ENCODE data around the gene PRRT4.

The PRRT4 gene

GRCh38 chr7:128404143-128404681 is 42.7 kb upstream of the PRRT4 start:
- Histone ChIP-seq H3K4me3 (ENCODE audit: low read length) (no peak overlapping the region), H3K4me1 (ENCODE audit: control insufficient read depth, low read depth, low read length) (peaks cover 15% of the 10 kb centered on the region), H3K9me3 (ENCODE audit: control insufficient read depth, low read depth, low read length) (no peaks in the 10 kb centered on the region), H3K36me3 (ENCODE audit: control insufficient read depth, low read depth, low read length) (peaks cover 4% of the 10 kb centered on the region), H3K9ac (ENCODE audit: low read length) (no peak overlapping the region), H3K27me3 (ENCODE audit: control insufficient read depth, insufficient read depth, low read length) (peaks cover 47% of the 10 kb centered on the region), H3K27ac (ENCODE audit: low read length) (no peak overlapping the region)

DNA sequence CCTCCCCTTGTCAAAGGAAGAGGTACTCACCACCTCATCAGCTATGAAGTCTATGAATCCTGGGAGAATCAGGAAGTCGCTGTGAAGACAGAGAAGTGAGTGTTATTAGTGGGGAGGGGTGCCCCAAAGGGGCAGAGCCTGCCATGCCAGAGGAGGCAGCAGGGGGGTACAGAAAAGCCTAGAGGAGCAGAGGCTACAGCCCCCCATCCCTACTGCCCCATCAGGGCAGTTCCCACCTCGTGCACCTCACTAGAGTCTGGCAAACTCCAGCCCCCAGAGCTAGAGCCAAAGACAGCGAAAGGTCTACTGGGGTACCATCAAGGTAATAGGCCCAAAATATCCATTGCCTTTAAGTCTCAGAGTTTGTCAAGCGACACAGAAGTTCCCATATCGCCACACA is 42.2 kb upstream of the PRRT4 start:
- Histone ChIP-seq H3K4me3 (ENCODE audit: low read length) (no peak overlapping the region), H3K36me3 (ENCODE audit: control insufficient read depth, low read depth, low read length) (peaks cover 4% of the 10 kb centered on the region), H3K9me3 (ENCODE audit: control insufficient read depth, low read depth, low read length) (no peaks in the 10 kb centered on the region), H3K27ac (ENCODE audit: low read length) (no peak overlapping the region), H3K9ac (ENCODE audit: low read length) (no peak overlapping the region), H3K27me3 (ENCODE audit: control insufficient read depth, insufficient read depth, low read length) (peaks cover 41% of the 10 kb centered on the region), H3K4me1 (ENCODE audit: control insufficient read depth, low read depth, low read length) (peaks cover 11% of the 10 kb centered on the region)

GRCh38 chr7:128402356-128402755 is 40.9 kb upstream of the PRRT4 start:
- H3K4me1 ChIP-seq (ENCODE audit: control insufficient read depth, low read depth, low read length), result peaks cover 10% of the 10 kb centered on the region
- H3K36me3 ChIP-seq (ENCODE audit: control insufficient read depth, low read depth, low read length), result peaks cover 10% of the 10 kb centered on the region
- H3K27me3 ChIP-seq (ENCODE audit: control insufficient read depth, insufficient read depth, low read length), result peaks cover 28% of the 10 kb centered on the region
- H3K9me3 ChIP-seq (ENCODE audit: control insufficient read depth, low read depth, low read length), result no peaks in the 10 kb centered on the region
- H3K4me3 ChIP-seq (ENCODE audit: low read length), result no peak overlapping the region
- no peak overlapping the region for H3K27ac ChIP-seq (ENCODE audit: low read length)
- no peak overlapping the region for H3K9ac ChIP-seq (ENCODE audit: low read length)

- H3K9ac ChIP-seq (ENCODE audit: low read length), result no peak overlapping the region
- H3K36me3 ChIP-seq (ENCODE audit: control insufficient read depth, low read depth, low read length), result peaks cover 10% of the 10 kb centered on the region
- no peak overlapping the region for H3K27ac ChIP-seq (ENCODE audit: low read length)
- no peak overlapping the region for H3K4me3 ChIP-seq (ENCODE audit: low read length)
- H3K9me3 ChIP-seq (ENCODE audit: control insufficient read depth, low read depth, low read length), result no peaks in the 10 kb centered on the region
- peaks cover 7% of the 10 kb centered on the region for H3K4me1 ChIP-seq (ENCODE audit: control insufficient read depth, low read depth, low read length)
- H3K27me3 ChIP-seq (ENCODE audit: control insufficient read depth, insufficient read depth, low read length), result peaks cover 16% of the 10 kb centered on the region
Measured at GRCh38 chr7:128400566-128400965, 39.1 kb upstream of the PRRT4 start.

DNA sequence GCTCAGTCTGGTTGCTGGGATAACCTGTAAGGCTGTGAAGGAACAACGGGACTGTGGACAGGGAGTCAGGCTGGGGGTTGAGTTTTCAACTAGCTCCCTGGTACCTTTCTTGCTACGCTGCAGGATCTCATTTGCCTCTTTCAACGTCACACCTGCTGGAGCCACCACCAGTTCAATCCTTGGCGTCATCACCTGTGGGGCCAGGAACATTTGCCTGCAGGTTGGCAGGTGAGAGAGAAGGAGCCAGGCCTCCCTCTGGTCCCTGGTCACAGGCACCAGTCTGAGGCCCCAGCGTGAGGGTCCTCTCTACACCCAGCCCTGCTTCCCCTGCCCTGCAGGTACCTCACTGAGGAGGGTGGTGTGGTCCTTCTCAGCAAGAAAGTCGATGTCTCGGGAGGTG is 38.5 kb upstream of the PRRT4 start:
- Histone ChIP-seq H3K4me1 (ENCODE audit: control insufficient read depth, low read depth, low read length) (peaks cover 7% of the 10 kb centered on the region), H3K36me3 (ENCODE audit: control insufficient read depth, low read depth, low read length) (peaks cover 10% of the 10 kb centered on the region), H3K9ac (ENCODE audit: low read length) (no peak overlapping the region), H3K27me3 (ENCODE audit: control insufficient read depth, insufficient read depth, low read length) (peaks cover 10% of the 10 kb centered on the region), H3K27ac (ENCODE audit: low read length) (no peak overlapping the region), H3K4me3 (ENCODE audit: low read length) (no peak overlapping the region), H3K9me3 (ENCODE audit: control insufficient read depth, low read depth, low read length) (no peaks in the 10 kb centered on the region)

DNA sequence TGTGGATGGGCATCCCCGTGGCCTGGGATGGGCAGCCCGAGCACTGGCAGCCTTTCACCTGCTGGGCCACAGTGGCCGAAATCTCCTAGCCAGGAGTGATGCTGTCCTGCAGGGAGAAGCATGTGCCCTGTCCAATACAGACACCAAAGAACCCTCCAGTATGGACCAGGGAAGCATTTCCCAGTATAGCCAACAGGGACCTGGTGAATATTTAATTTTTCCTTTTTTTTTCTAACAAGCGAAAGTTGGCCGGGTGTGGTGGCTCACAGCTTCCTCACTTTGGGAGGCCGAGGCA is 37.3 kb upstream of the PRRT4 start:
- Histone ChIP-seq H3K9ac (ENCODE audit: low read length) (no peak overlapping the region), H3K4me1 (ENCODE audit: control insufficient read depth, low read depth, low read length) (no peaks in the 10 kb centered on the region), H3K9me3 (ENCODE audit: control insufficient read depth, low read depth, low read length) (no peaks in the 10 kb centered on the region), H3K36me3 (ENCODE audit: control insufficient read depth, low read depth, low read length) (peaks cover 10% of the 10 kb centered on the region), H3K27me3 (ENCODE audit: control insufficient read depth, insufficient read depth, low read length) (no peaks in the 10 kb centered on the region), H3K27ac (ENCODE audit: low read length) (no peak overlapping the region), H3K4me3 (ENCODE audit: low read length) (no peak overlapping the region)

- Histone ChIP-seq H3K36me3 (ENCODE audit: control insufficient read depth, low read depth, low read length) (peaks cover 10% of the 10 kb centered on the region), H3K27me3 (ENCODE audit: control insufficient read depth, insufficient read depth, low read length) (no peaks in the 10 kb centered on the region), H3K27ac (ENCODE audit: low read length) (no peak overlapping the region), H3K9ac (ENCODE audit: low read length) (no peak overlapping the region), H3K4me3 (ENCODE audit: low read length) (no peak overlapping the region), H3K4me1 (ENCODE audit: control insufficient read depth, low read depth, low read length) (no peaks in the 10 kb centered on the region), H3K9me3 (ENCODE audit: control insufficient read depth, low read depth, low read length) (no peaks in the 10 kb centered on the region)
Measured at GRCh38 chr7:128398016-128398840, 36.7 kb upstream of the PRRT4 start.

- no peak overlapping the region for H3K4me3 ChIP-seq (ENCODE audit: low read length)
- no peaks in the 10 kb centered on the region for H3K4me1 ChIP-seq (ENCODE audit: control insufficient read depth, low read depth, low read length)
- H3K27ac ChIP-seq (ENCODE audit: low read length), result no peak overlapping the region
- H3K27me3 ChIP-seq (ENCODE audit: control insufficient read depth, insufficient read depth, low read length), result no peaks in the 10 kb centered on the region
- H3K9me3 ChIP-seq (ENCODE audit: control insufficient read depth, low read depth, low read length), result no peaks in the 10 kb centered on the region
- no peak overlapping the region for H3K9ac ChIP-seq (ENCODE audit: low read length)
- peaks cover 10% of the 10 kb centered on the region for H3K36me3 ChIP-seq (ENCODE audit: control insufficient read depth, low read depth, low read length)
Measured at GRCh38 chr7:128396357-128396756, 34.9 kb upstream of the PRRT4 start.

- Histone ChIP-seq H3K4me1 (ENCODE audit: control insufficient read depth, low read depth, low read length) (no peaks in the 10 kb centered on the region), H3K27ac (ENCODE audit: low read length) (no peak overlapping the region), H3K9me3 (ENCODE audit: control insufficient read depth, low read depth, low read length) (no peaks in the 10 kb centered on the region), H3K36me3 (ENCODE audit: control insufficient read depth, low read depth, low read length) (peaks cover 10% of the 10 kb centered on the region), H3K27me3 (ENCODE audit: control insufficient read depth, insufficient read depth, low read length) (no peaks in the 10 kb centered on the region), H3K9ac (ENCODE audit: low read length) (no peak overlapping the region), H3K4me3 (ENCODE audit: low read length) (no peak overlapping the region)
Measured at GRCh38 chr7:128395748-128396147, 34.3 kb upstream of the PRRT4 start.

DNA sequence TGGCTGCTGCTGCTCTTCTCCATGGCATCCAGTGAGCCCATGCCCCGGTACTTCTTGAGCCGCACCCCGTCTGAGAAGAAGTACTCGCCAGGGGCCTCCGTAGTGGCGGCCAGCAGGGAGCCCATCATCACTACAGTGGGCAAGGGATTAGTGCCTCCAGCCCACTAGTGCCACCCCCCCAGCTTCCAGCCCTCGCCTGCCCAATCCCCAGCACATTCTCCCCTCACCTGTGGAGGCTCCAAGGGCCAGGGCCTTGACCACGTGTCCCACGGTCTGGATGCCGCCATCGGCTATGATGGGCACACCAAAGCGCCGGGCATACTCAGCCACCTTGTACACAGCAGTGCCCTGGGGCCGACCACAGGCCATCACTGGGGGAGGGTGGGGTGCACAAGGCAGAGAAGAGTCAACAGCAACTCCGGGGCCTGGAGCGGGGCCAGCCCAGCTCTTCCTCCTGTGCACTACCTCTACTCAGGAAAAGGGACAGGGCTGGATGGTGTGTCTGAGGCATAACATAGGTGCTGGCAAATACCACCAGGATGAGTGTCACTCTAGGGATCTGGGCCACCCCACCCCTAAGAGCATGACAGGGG is 33.5 kb upstream of the PRRT4 start:
- no peak overlapping the region for H3K27ac ChIP-seq (ENCODE audit: low read length)
- no peaks in the 10 kb centered on the region for H3K4me1 ChIP-seq (ENCODE audit: control insufficient read depth, low read depth, low read length)
- no peaks in the 10 kb centered on the region for H3K9me3 ChIP-seq (ENCODE audit: control insufficient read depth, low read depth, low read length)
- H3K36me3 ChIP-seq (ENCODE audit: control insufficient read depth, low read depth, low read length), result peaks cover 10% of the 10 kb centered on the region
- H3K4me3 ChIP-seq (ENCODE audit: low read length), result no peak overlapping the region
- H3K9ac ChIP-seq (ENCODE audit: low read length), result no peak overlapping the region
- no peaks in the 10 kb centered on the region for H3K27me3 ChIP-seq (ENCODE audit: control insufficient read depth, insufficient read depth, low read length)

- Histone ChIP-seq H3K4me1 (ENCODE audit: control insufficient read depth, low read depth, low read length) (peaks cover 7% of the 10 kb centered on the region), H3K27me3 (ENCODE audit: control insufficient read depth, insufficient read depth, low read length) (no peaks in the 10 kb centered on the region), H3K27ac (ENCODE audit: low read length) (no peak overlapping the region), H3K36me3 (ENCODE audit: control insufficient read depth, low read depth, low read length) (peaks cover 6% of the 10 kb centered on the region), H3K9me3 (ENCODE audit: control insufficient read depth, low read depth, low read length) (no peaks in the 10 kb centered on the region), H3K4me3 (ENCODE audit: low read length) (no peak overlapping the region), H3K9ac (ENCODE audit: low read length) (no peak overlapping the region)
Measured at GRCh38 chr7:128393526-128394330, 32.2 kb upstream of the PRRT4 start.
